C4-2B (cell line): ENCODE measurements around the gene ANKRD33B.

ENCODE experiments used
- H3K27ac ChIP-seq: fragments of 450-650 bp; 2 replicates; pipeline ENCODE4 v1.5.1; 2017
- CTCF ChIP-seq: fragments of 450-650 bp; conservative IDR thresholded peaks from 2 replicates; pipeline ENCODE4 v1.5.1; 2017; ENCODE audit warnings: mild to moderate bottlenecking
- ZFX ChIP-seq: fragments of 450-650 bp; IDR thresholded peaks from 2 replicates; pipeline ENCODE4 v1.6.1; 2017

The ANKRD33B gene

GRCh38 chr5:10532421-10532820 is 31.4 kb upstream of the ANKRD33B start:
- H3K27ac ChIP-seq = no peak overlapping the region
- no peak for TF ChIP-seq ZFX
- no peak for TF ChIP-seq CTCF

GRCh38 chr5:10533226-10533625 is 30.6 kb upstream of the ANKRD33B start:
- TF ChIP-seq CTCF (no peak), ZFX (no peak)
- H3K27ac ChIP-seq = no peak overlapping the region

- no peak overlapping the region for H3K27ac ChIP-seq
- TF ChIP-seq CTCF (no peak), ZFX (no peak)
These were observed 29.0 kb upstream of the ANKRD33B start for GRCh38 chr5:10534561-10535530.

- TF ChIP-seq CTCF (no peak), ZFX (no peak)
These were observed 27.4 kb upstream of the ANKRD33B start for GRCh38 chr5:10536511-10536910.

GRCh38 chr5:10536931-10537579 is 26.8 kb upstream of the ANKRD33B start:
- no peak for TF ChIP-seq CTCF
- no peak for TF ChIP-seq ZFX
- no peak overlapping the region; the same call in 1 of the 2 replicates for H3K27ac ChIP-seq

More at GRCh38 chr5:10536511-10536910, 27.4 kb upstream of the ANKRD33B start:
- H3K27ac ChIP-seq = no peak overlapping the region

- TF ChIP-seq ZFX = no peak
- no peak for TF ChIP-seq CTCF
- peak overlapping the region; percentile 64 for H3K27ac ChIP-seq
These were observed 26.2 kb upstream of the ANKRD33B start for GRCh38 chr5:10537624-10538023.
